ENCODE results near the gene KRTAP5-4.
"Not testable (repeated sequence)": the region's sequence is repeated elsewhere in the genome, so short reads cannot be mapped to it uniquely, and the experiment has no call there.

DNA sequence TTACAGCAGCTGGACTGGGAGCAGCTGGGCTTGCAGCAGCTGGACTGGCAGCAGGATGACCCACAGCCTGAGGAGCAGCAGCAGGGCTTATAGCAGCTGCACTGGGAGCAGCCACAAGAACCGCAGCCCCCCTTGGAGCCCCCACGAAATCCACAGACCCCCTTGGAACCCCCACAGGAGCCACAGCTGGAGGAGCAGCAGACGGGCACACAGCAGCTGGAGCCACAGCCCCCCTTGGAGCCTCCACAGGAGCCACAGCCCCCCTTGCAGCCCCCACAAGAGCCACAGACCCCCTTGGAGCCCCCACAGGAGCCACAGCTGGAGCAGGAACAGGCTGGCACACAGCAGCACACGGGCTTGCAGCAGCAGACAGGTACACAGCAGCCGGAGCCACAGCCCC, 14.0 kb downstream of the KRTAP5-4 start:
- TF ChIP-seq, protein P1, sequence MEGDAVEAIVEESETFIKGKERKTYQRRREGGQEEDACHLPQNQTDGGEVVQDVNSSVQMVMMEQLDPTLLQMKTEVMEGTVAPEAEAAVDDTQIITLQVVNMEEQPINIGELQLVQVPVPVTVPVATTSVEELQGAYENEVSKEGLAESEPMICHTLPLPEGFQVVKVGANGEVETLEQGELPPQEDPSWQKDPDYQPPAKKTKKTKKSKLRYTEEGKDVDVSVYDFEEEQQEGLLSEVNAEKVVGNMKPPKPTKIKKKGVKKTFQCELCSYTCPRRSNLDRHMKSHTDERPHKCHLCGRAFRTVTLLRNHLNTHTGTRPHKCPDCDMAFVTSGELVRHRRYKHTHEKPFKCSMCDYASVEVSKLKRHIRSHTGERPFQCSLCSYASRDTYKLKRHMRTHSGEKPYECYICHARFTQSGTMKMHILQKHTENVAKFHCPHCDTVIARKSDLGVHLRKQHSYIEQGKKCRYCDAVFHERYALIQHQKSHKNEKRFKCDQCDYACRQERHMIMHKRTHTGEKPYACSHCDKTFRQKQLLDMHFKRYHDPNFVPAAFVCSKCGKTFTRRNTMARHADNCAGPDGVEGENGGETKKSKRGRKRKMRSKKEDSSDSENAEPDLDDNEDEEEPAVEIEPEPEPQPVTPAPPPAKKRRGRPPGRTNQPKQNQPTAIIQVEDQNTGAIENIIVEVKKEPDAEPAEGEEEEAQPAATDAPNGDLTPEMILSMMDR (IDR thresholded peaks at IDR 0.05), result not testable (repeated sequence)
- TF ChIP-seq POLR2A (IDR thresholded peaks at IDR 0.05); POLR2AphosphoS5 (IDR thresholded peaks at IDR 0.05; ENCODE audit: insufficient read depth in 1 of 2, low read depth in 1 of 2): not testable (repeated sequence)
